ENCODE data around the gene SIGLEC6.

GRCh38 chr19:51546107-51546649 is 14.7 kb upstream of the SIGLEC6 start:
- TF ChIP-seq CTCF (IDR thresholded peaks at IDR 0.05) (no peak), EP300 (IDR thresholded peaks at IDR 0.05) (no peak), POLR2A (IDR thresholded peaks at IDR 0.05) (no peak)

All from upper lobe of left lung (tissue), 4 donors.